HCT116 (cell line): Measurements from ENCODE around the gene COX6A2. TPM values are rescaled to one million over a fixed set of nuclear protein-coding genes. Genes with fewer than 3 reads are reported as not detected.

Experiments
- ATAC-seq: fragments of 200-7000 bp; cut with Tn5 transposase; 2 replicates; pipeline ENCODE4 v1.9.1; 2020; ENCODE audit warnings: mild to moderate bottlenecking, moderate library complexity
- BruUV-seq: library from RNA; stranded (reverse); fragments of 400-500 nt; replicated peaks from 2 replicates; lab custom pipeline; 2021; lab: Mats Ljungman, UMichigan
- CTCF ChIA-PET: fragments of 300-600 bp; sonication (Branson Sonifier 250); formaldehyde crosslinking; loops from one replicate; lab custom pipeline; 2021; ENCODE audit warnings: antibody characterized with exemption; lab: Charles Lee
- POLR2A ChIA-PET: fragments of 300-600, 350-600 bp; sonication (Branson Sonifier 250); formaldehyde crosslinking; loops from one replicate; lab custom pipeline; 2021; ENCODE audit warnings: antibody characterized with exemption; lab: Charles Lee
- RAD21 ChIA-PET, 2 experiments: fragments of 300-600 bp; sonication (Branson Sonifier 250); formaldehyde crosslinking; loops; one replicate each; lab custom pipeline; 2023; ENCODE audit warnings: low total read pairs in 2 of 2; ENCODE audit not compliant: uncharacterized antibody in 2 of 2, unreplicated experiment in 2 of 2, low non-redundant PET in 1 of 2; lab: Charles Lee
- DNase-seq: peaks from one replicate; pipeline ENCODE4 v3.0.0-alpha.2; 2010; ENCODE audit warnings: low read depth, low spot score
- H2AFZ ChIP-seq: fragments of 200-600 bp; shearing (Covaris generic), sonication (generic); 2 replicates; pipeline ENCODE4 v1.6.1; 2017; ENCODE audit warnings: low read depth, mixed run types, mixed read lengths, antibody characterized with exemption, low read length; ENCODE audit not compliant: poor library complexity, severe bottlenecking
- H3K27ac ChIP-seq: 2 replicates; pipeline ENCODE4 v1.5.1; 2012; ENCODE audit warnings: low read depth, low read length
- H3K27me3 ChIP-seq: fragments of 200-600 bp; sonication (generic); 2 replicates; pipeline ENCODE4 v1.6.1; 2016; ENCODE audit warnings: mixed run types, low read length, mixed read lengths; ENCODE audit not compliant: insufficient read depth
- H3K36me3 ChIP-seq, 2 experiments: fragments of 200-500 bp in 1 of 2; fragments of 200-600 bp in 1 of 2; sonication (Bioruptor generic) in 1 of 2; sonication (generic) in 1 of 2; 2 replicates each; pipeline versions ENCODE4 v1.5.1 to v1.6.1; 2014 to 2016; ENCODE audit warnings: low read length in 2 of 2, inconsistent platforms in 1 of 2, mixed read lengths in 1 of 2, mixed run types in 1 of 2; ENCODE audit not compliant: insufficient read depth in 2 of 2, control insufficient read depth in 1 of 2
- H3K4me1 ChIP-seq, 2 experiments: fragments of 200-600 bp in 1 of 2; sonication (generic) in 1 of 2; 2 replicates each; pipeline versions ENCODE4 v1.5.1 to v1.6.1; 2012 to 2017; ENCODE audit warnings: low read length in 2 of 2, inconsistent platforms in 1 of 2, mild to moderate bottlenecking in 1 of 2, mixed read lengths in 1 of 2, mixed run types in 1 of 2, moderate library complexity in 1 of 2; ENCODE audit not compliant: insufficient read depth in 2 of 2, control insufficient read depth in 1 of 2
- H3K4me2 ChIP-seq: fragments of 200-600 bp; sonication (generic); 2 replicates; pipeline ENCODE4 v1.6.1; 2017; ENCODE audit warnings: mixed run types, low read length, mixed read lengths
- H3K4me3 ChIP-seq, 2 experiments: fragments of 200-600 bp in 1 of 2; sonication (generic) in 1 of 2; replicated peaks in 1 of 2; 2 replicates each; pipeline ENCODE4 v1.5.1; 2011 to 2016; ENCODE audit warnings: low read length in 2 of 2, control low read depth in 1 of 2, low read depth in 1 of 2, mild to moderate bottlenecking in 1 of 2, mixed read lengths in 1 of 2, mixed run types in 1 of 2
- H3K79me2 ChIP-seq: fragments of 200-600 bp; sonication (generic); 2 replicates; pipeline ENCODE4 v1.6.1; 2017; ENCODE audit warnings: mild to moderate bottlenecking, mixed run types, low read length, moderate library complexity, mixed read lengths; ENCODE audit not compliant: insufficient read depth
- H3K9ac ChIP-seq: fragments of 200-600 bp; sonication (generic); 2 replicates; pipeline ENCODE4 v1.6.1; 2016; ENCODE audit warnings: low read length, mixed read lengths
- H3K9me2 ChIP-seq: fragments of 200-600 bp; sonication (generic), shearing (Covaris generic); 2 replicates; pipeline ENCODE4 v1.6.1; 2017; ENCODE audit warnings: mixed run types, mild to moderate bottlenecking, moderate library complexity; ENCODE audit not compliant: insufficient read depth
- H3K9me3 ChIP-seq, 2 experiments: fragments of 200-500 bp in 1 of 2; fragments of 200-600 bp in 1 of 2; sonication (Bioruptor generic) in 1 of 2; sonication (generic) in 1 of 2; 2 replicates each; pipeline ENCODE4 v1.6.1; 2014 to 2017; ENCODE audit warnings: low read length in 2 of 2, mixed read lengths in 2 of 2, inconsistent platforms in 1 of 2, low read depth in 1 of 2, mild to moderate bottlenecking in 1 of 2, mixed run types in 1 of 2, moderate library complexity in 1 of 2; ENCODE audit not compliant: control insufficient read depth in 1 of 2, insufficient read depth in 1 of 2
- H4K20me1 ChIP-seq: fragments of 200-600 bp; sonication (generic), shearing (Covaris generic); 2 replicates; pipeline ENCODE4 v1.6.1; 2017; ENCODE audit warnings: mixed run types, mild to moderate bottlenecking, moderate library complexity; ENCODE audit not compliant: insufficient read depth
- CBX3 ChIP-seq: IDR thresholded peaks from 2 replicates; pipeline ENCODE4 v1.6.1; 2012; ENCODE audit warnings: low read depth
- EZH2 ChIP-seq: fragments of 200-600 bp; sonication (generic); IDR thresholded peaks from 2 replicates; pipeline ENCODE4 v1.6.1; 2017; ENCODE audit warnings: antibody characterized with exemption, mixed run types
- EZH2phosphoT487 ChIP-seq: fragments of 200-600 bp; IDR thresholded peaks from 2 replicates; pipeline ENCODE4 v1.6.1; 2018; ENCODE audit warnings: antibody characterized with exemption, borderline replicate concordance
- POLR2AphosphoS5 ChIP-seq: IDR thresholded peaks from 2 replicates; pipeline ENCODE4 v1.6.1; 2011; ENCODE audit warnings: mild to moderate bottlenecking, low read depth, low read length, moderate library complexity
- RAD21 ChIP-seq: IDR thresholded peaks from 2 replicates; pipeline ENCODE4 v1.6.1; 2012; ENCODE audit warnings: low read depth, mild to moderate bottlenecking
- REST ChIP-seq: IDR thresholded peaks from 2 replicates; pipeline ENCODE4 v1.6.1; 2012; ENCODE audit warnings: low read depth
- SIN3A ChIP-seq: IDR thresholded peaks from 2 replicates; pipeline ENCODE4 v1.6.1; 2012; ENCODE audit warnings: low read depth
- SRF ChIP-seq: IDR thresholded peaks from 2 replicates; pipeline ENCODE4 v1.6.1; 2012; ENCODE audit warnings: low read depth
- YY1 ChIP-seq: IDR thresholded peaks from 2 replicates; pipeline ENCODE4 v1.6.1; 2011; ENCODE audit warnings: low read length, low read depth, moderate library complexity, mild to moderate bottlenecking; ENCODE audit not compliant: insufficient replicate concordance; ENCODE audit errors: extremely low read depth
- ZBTB33 ChIP-seq: IDR thresholded peaks from 2 replicates; pipeline ENCODE4 v1.6.1; 2011; ENCODE audit warnings: mild to moderate bottlenecking, low read length, moderate library complexity; ENCODE audit not compliant: insufficient replicate concordance; ENCODE audit errors: extremely low read depth
- ZFX ChIP-seq: fragments of 450-650 bp; IDR thresholded peaks from 2 replicates; pipeline ENCODE4 v1.6.1; 2017
- ZNF274 ChIP-seq: fragments of 200-500 bp; sonication (Bioruptor generic); IDR thresholded peaks from 2 replicates; pipeline ENCODE4 v1.6.1; 2014; ENCODE audit warnings: mild to moderate bottlenecking, low read depth, low read length, inconsistent platforms
- intact Hi-C: fragments of 100-400 bp; cut with micrococcal nuclease; formaldehyde crosslinking; loops from 2 replicates; pipeline ENCODE4 v1.10.0; 2022
- total RNA-seq: library from RNA; stranded (reverse); gene quantifications from one replicate; pipeline ENCODE4 v1.2.1, GENCODE V29; 2021; ENCODE audit not compliant: unreplicated experiment

COX6A2 gene
- total RNA-seq, 1 experiment from 2014 or later = not detected

- H3K9ac ChIP-seq = no peak overlapping the region
- DNase-seq (no peak), ATAC-seq (no peak)
- no peaks in the 10 kb centered on the region for H4K20me1 ChIP-seq
- H3K4me3 ChIP-seq = no peak overlapping the region
- peaks cover 23 to 33% of the 10 kb centered on the region in 2 experiments for H3K4me1 ChIP-seq
- no TSS peak for BruUV-seq
- TF ChIP-seq ZBTB33 = no peak
- TF ChIP-seq SIN3A = no peak
- no peak for TF ChIP-seq EZH2phosphoT487
- no peak for TF ChIP-seq RAD21
- TF ChIP-seq ZFX = no peak
- no peak for TF ChIP-seq SRF
- no peak for TF ChIP-seq REST
- TF ChIP-seq POLR2AphosphoS5 = no peak
- TF ChIP-seq YY1 = no peak
- no peak for TF ChIP-seq EZH2
- TF ChIP-seq CBX3 = no peak
- no peak for TF ChIP-seq ZNF274
- intact Hi-C loops = no loop called here
- POLR2A ChIA-PET = no interaction called here
- CTCF ChIA-PET = no interaction called here
- H3K9me3 ChIP-seq = no peaks in the 10 kb centered on the region
- RAD21 ChIA-PET = no interaction called here
- no peaks in the 10 kb centered on the region for H3K36me3 ChIP-seq
- H3K27me3 ChIP-seq = no peaks in the 10 kb centered on the region
- no peaks in the 10 kb centered on the region for H3K9me2 ChIP-seq
- no peaks in the 10 kb centered on the region for H3K79me2 ChIP-seq
- H2AFZ ChIP-seq = no peak overlapping the region
- no peak overlapping the region for H3K4me2 ChIP-seq
- no peak overlapping the region for H3K27ac ChIP-seq
These were observed 39.6 kb downstream of the COX6A2 start for GRCh38 chr16:31388535-31388934.
